Body of pancreas (tissue), 4 donors: ENCODE results near the gene CD207.

Experiments used
- CTCF ChIP-seq, 7 experiments: fragments of 450-650 bp in 4 of 7; fragments of 200-600 bp in 3 of 7; sonication (generic) in 3 of 7; IDR thresholded peaks; one replicate each; pipeline ENCODE4 v1.5.1; 2016 to 2019; ENCODE audit warnings: antibody characterized with exemption in 7 of 7
- POLR2A ChIP-seq, 3 donors: fragments of 450-650 bp; IDR thresholded peaks; one replicate each; pipeline ENCODE4 v1.6.1; 2016; ENCODE audit warnings: antibody characterized with exemption in 3 of 3, mild to moderate bottlenecking in 2 of 3

- TF ChIP-seq POLR2A (IDR thresholded peaks at IDR 0.05) = no peak
- no peak for TF ChIP-seq CTCF (IDR thresholded peaks at IDR 0.05)
These were observed 35.2 kb upstream of the CD207 start for GRCh38 chr2:70870790-70871189.
